ENCODE measurements around the gene BHLHE40.

DNA sequence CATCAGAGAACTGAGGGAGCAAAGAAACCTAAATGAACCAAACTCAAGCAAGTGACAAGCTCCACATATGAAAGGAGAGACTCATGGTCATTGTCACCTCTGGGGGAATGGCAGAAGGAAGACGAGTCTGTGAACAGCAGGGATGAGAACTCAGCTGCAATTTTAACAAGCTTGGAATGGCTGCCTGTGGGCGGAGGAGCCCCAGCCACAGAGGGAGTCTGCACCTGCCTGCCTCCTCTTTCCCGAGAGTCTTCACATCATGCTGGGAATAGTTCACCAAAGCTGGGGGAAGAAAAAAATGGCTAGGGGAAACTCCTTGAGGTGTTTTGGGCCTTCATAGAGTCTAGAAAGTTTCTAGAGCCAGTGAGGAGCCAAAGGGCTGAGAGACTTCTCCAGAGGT is 21.3 kb upstream of the BHLHE40 start:
- TF ChIP-seq, protein P1, sequence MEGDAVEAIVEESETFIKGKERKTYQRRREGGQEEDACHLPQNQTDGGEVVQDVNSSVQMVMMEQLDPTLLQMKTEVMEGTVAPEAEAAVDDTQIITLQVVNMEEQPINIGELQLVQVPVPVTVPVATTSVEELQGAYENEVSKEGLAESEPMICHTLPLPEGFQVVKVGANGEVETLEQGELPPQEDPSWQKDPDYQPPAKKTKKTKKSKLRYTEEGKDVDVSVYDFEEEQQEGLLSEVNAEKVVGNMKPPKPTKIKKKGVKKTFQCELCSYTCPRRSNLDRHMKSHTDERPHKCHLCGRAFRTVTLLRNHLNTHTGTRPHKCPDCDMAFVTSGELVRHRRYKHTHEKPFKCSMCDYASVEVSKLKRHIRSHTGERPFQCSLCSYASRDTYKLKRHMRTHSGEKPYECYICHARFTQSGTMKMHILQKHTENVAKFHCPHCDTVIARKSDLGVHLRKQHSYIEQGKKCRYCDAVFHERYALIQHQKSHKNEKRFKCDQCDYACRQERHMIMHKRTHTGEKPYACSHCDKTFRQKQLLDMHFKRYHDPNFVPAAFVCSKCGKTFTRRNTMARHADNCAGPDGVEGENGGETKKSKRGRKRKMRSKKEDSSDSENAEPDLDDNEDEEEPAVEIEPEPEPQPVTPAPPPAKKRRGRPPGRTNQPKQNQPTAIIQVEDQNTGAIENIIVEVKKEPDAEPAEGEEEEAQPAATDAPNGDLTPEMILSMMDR (IDR thresholded peaks at IDR 0.05): no peak
- TF ChIP-seq POLR2A (IDR thresholded peaks at IDR 0.05) (no peak), EP300 (IDR thresholded peaks at IDR 0.05) (no peak)
